Esophagus (tissue), 2 donors: ENCODE data around the gene DCTD. TPM values are rescaled to one million over a fixed set of nuclear protein-coding genes. Genes with fewer than 3 reads are reported as not detected.

ENCODE experiments used
- H3K27ac ChIP-seq, 2 donors: one replicate each; pipeline ENCODE4 v1.5.1; 2013; ENCODE audit warnings: low read depth in 2 of 2, mild to moderate bottlenecking in 2 of 2, inconsistent platforms in 1 of 2, low read length in 1 of 2, moderate library complexity in 1 of 2
- H3K27me3 ChIP-seq, 2 donors: one replicate each; pipeline ENCODE4 v1.6.1; 2013; ENCODE audit warnings: low read length in 2 of 2, control low read depth in 1 of 2, mild to moderate bottlenecking in 1 of 2; ENCODE audit not compliant: insufficient read depth in 2 of 2, control insufficient read depth in 1 of 2
- H3K36me3 ChIP-seq, 2 donors: one replicate each; pipeline ENCODE4 v1.6.1; 2013; ENCODE audit warnings: low read length in 1 of 2; ENCODE audit not compliant: control insufficient read depth in 2 of 2, insufficient read depth in 2 of 2
- H3K4me1 ChIP-seq, 2 donors: one replicate each; pipeline ENCODE4 v1.6.1; 2013; ENCODE audit warnings: low read length in 1 of 2; ENCODE audit not compliant: control insufficient read depth in 2 of 2, insufficient read depth in 2 of 2
- H3K4me3 ChIP-seq, 2 donors: one replicate each; pipeline ENCODE4 v1.5.1; 2013; ENCODE audit warnings: low read length in 2 of 2, mild to moderate bottlenecking in 2 of 2, low read depth in 1 of 2, moderate library complexity in 1 of 2
- H3K9me3 ChIP-seq, 2 donors: one replicate each; pipeline ENCODE4 v1.6.1; 2013; ENCODE audit warnings: mild to moderate bottlenecking in 2 of 2, low read depth in 1 of 2, low read length in 1 of 2, moderate library complexity in 1 of 2; ENCODE audit not compliant: control insufficient read depth in 2 of 2, insufficient read depth in 1 of 2
- WGBS, 2 donors: extraction: QIAGEN DNeasy Blood & Tissue Kit; methylation state at CpG; one replicate each; pipeline ENCODE4 v1.1.7; 2013; 5-methylcytosine and 5-hydroxymethylcytosine counted together
- polyA plus RNA-seq, 2 donors: library from polyadenylated mRNA; stranded (reverse); fragments of 200-250 nt; gene quantifications; one replicate each; pipeline ENCODE4 v1.2.3, GENCODE V29; 2013
- donor health status: healthy with polysubstance abuse.
- donor health status: Bipolar disorder and iron deficiency.

Gene DCTD
- polyA plus RNA-seq, 2 donors, result 32.5 to 55.5 TPM

DNA sequence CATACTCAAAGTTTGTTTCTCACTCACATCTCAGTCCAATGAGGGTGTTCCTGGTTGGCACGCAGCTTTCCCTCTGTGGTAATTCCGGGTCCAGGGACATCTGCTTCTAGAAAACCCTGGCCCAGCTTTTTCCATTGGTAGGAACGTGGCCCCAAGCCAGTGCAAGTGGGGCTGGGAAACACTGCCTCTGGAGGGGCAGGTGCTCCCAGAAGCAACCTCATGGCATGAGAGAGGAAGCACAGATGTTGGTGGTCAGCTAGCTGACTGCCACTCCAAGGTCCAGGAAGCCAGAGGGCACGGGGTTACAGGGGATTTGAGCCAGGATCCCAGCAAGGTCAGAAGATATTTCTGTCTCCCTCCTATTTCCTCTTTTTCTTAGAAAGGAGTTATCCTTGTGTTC is 47.5 kb downstream of the DCTD start:
- Histone ChIP-seq H3K36me3 (peaks cover 0 to 4% of the 10 kb centered on the region in 2 donors), H3K27ac (no peak overlapping the region), H3K9me3 (no peaks in the 10 kb centered on the region), H3K4me1 (no peaks in the 10 kb centered on the region), H3K4me3 (no peak overlapping the region), H3K27me3 (no peaks in the 10 kb centered on the region)
- WGBS, 2 donors, result 72 to 74% methylated on average over 4 of the region's 4 CpGs

GRCh38 chr4:182866746-182867145 is 50.4 kb downstream of the DCTD start:
- H3K4me3 ChIP-seq, result no peak overlapping the region
- H3K4me1 ChIP-seq, result peaks cover 0 to 9% of the 10 kb centered on the region in 2 donors
- 72 to 78% methylated on average over 5 of the region's 5 CpGs for WGBS, 2 donors
- no peak overlapping the region for H3K27ac ChIP-seq
- H3K9me3 ChIP-seq, result no peaks in the 10 kb centered on the region
- H3K36me3 ChIP-seq, result no peaks in the 10 kb centered on the region
- no peaks in the 10 kb centered on the region for H3K27me3 ChIP-seq

DNA sequence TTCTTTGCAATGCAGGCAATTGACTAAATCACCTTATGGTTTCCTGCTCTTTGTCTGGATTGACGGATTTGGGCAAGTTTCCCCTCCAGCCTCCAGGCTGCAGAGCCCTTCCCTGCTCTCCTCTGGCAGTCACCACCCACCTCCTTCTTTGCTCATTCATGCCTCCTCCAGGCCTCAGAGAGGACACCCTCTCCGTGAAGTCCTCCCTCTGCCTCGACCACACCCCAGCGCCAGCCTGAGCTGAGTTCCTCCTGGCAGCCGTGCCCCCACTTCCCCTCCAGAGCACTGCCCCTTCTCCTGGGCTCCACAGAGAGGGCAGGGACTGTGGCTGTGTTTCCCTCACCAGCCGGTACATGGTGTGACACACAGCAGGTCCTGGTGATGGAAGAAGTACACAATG is 53.7 kb downstream of the DCTD start:
- Histone ChIP-seq H3K4me3 (no peak overlapping the region), H3K27me3 (no peaks in the 10 kb centered on the region), H3K4me1 (peaks cover 0 to 9% of the 10 kb centered on the region in 2 donors), H3K27ac (no peak overlapping the region), H3K36me3 (no peaks in the 10 kb centered on the region), H3K9me3 (no peaks in the 10 kb centered on the region)
- WGBS, 2 donors, result 51 to 59% methylated on average over 6 of the region's 6 CpGs

DNA sequence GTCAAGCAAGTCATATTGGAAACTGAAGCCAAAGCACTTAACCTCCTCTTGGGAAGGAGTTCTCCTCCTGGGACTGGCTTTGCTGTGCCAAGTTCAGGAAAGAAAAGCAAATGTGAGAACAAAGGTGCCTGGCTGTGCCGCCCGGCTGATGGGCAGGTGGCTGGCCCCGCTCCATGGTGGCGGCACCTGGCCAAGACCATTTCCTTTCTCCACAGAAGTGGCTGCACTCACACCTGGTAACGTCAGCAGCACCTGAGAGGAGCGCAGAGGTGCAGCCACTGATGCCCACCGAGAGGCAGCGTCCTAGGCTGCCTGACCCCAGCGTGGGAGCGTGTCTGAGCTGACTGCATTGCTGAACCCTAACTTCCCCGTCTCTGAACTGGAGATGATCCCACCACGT is 54.3 kb downstream of the DCTD start:
- peak overlapping the region; percentile 23 to 70 for H3K27ac ChIP-seq

GRCh38 chr4:182862141-182862875 is 54.9 kb downstream of the DCTD start:
- H3K4me3 ChIP-seq, result no peak overlapping the region
- no peaks in the 10 kb centered on the region for H3K36me3 ChIP-seq
- H3K27me3 ChIP-seq, result no peaks in the 10 kb centered on the region
- H3K27ac ChIP-seq, result peak overlapping the region; percentile 23 to 70
- peaks cover 0 to 9% of the 10 kb centered on the region in 2 donors for H3K4me1 ChIP-seq
- 49% methylated on average over 17 of the region's 17 CpGs for WGBS, 2 donors
- no peaks in the 10 kb centered on the region for H3K9me3 ChIP-seq

More for the DNA sequence above, 54.3 kb downstream of the DCTD start:
- WGBS, 2 donors, result 42 to 44% methylated on average over 12 of the region's 12 CpGs
- Histone ChIP-seq H3K9me3 (no peaks in the 10 kb centered on the region), H3K36me3 (no peaks in the 10 kb centered on the region), H3K27me3 (no peaks in the 10 kb centered on the region), H3K4me3 (no peak overlapping the region), H3K4me1 (peaks cover 0 to 9% of the 10 kb centered on the region in 2 donors)

- Histone ChIP-seq H3K27ac (no peak overlapping the region), H3K4me1 (peaks cover 0 to 9% of the 10 kb centered on the region in 2 donors), H3K4me3 (no peak overlapping the region), H3K9me3 (no peaks in the 10 kb centered on the region), H3K27me3 (no peaks in the 10 kb centered on the region), H3K36me3 (no peaks in the 10 kb centered on the region)
- 78 to 81% methylated on average over 10 of the region's 10 CpGs for WGBS, 2 donors
These were observed 55.8 kb downstream of the DCTD start for GRCh38 chr4:182861346-182861745.

- H3K27ac ChIP-seq, result no peak overlapping the region
- peaks cover 0 to 2% of the 10 kb centered on the region in 2 donors for H3K9me3 ChIP-seq
- WGBS, 2 donors, result 93 to 99% methylated on average over 2 of the region's 2 CpGs
- peaks cover 0 to 9% of the 10 kb centered on the region in 2 donors for H3K4me1 ChIP-seq
- no peaks in the 10 kb centered on the region for H3K36me3 ChIP-seq
- H3K4me3 ChIP-seq, result no peak overlapping the region
- H3K27me3 ChIP-seq, result no peaks in the 10 kb centered on the region
These were observed 57.5 kb downstream of the DCTD start for GRCh38 chr4:182859730-182860129.

GRCh38 chr4:182858711-182859110 is 58.5 kb downstream of the DCTD start:
- no peaks in the 10 kb centered on the region for H3K36me3 ChIP-seq
- peaks cover 2 to 9% of the 10 kb centered on the region in 2 donors for H3K4me1 ChIP-seq
- 88 to 94% methylated on average over 4 of the region's 4 CpGs for WGBS, 2 donors
- H3K9me3 ChIP-seq, result peaks cover 2% of the 10 kb centered on the region in 2 donors
- H3K4me3 ChIP-seq, result no peak overlapping the region
- H3K27ac ChIP-seq, result no peak overlapping the region
- H3K27me3 ChIP-seq, result no peaks in the 10 kb centered on the region

GRCh38 chr4:182856862-182857261 is 60.3 kb downstream of the DCTD start:
- Histone ChIP-seq H3K27me3 (no peaks in the 10 kb centered on the region), H3K27ac (no peak overlapping the region), H3K4me3 (no peak overlapping the region), H3K4me1 (peaks cover 0 to 2% of the 10 kb centered on the region in 2 donors), H3K9me3 (peaks cover 2% of the 10 kb centered on the region in 2 donors), H3K36me3 (no peaks in the 10 kb centered on the region)
- WGBS, 2 donors, result 95 to 96% methylated on average over 15 of the region's 15 CpGs

GRCh38 chr4:182855877-182856276 is 61.3 kb downstream of the DCTD start:
- H3K9me3 ChIP-seq, result peaks cover 2% of the 10 kb centered on the region in 2 donors
- H3K27ac ChIP-seq, result no peak overlapping the region
- WGBS, 2 donors, result 85 to 90% methylated on average over 13 of the region's 13 CpGs
- no peaks in the 10 kb centered on the region for H3K27me3 ChIP-seq
- no peaks in the 10 kb centered on the region for H3K36me3 ChIP-seq
- H3K4me1 ChIP-seq, result peaks cover 0 to 2% of the 10 kb centered on the region in 2 donors
- no peak overlapping the region for H3K4me3 ChIP-seq
